T1000 (cell line): ENCODE results near the gene FAM171A2.
A peak's percentile ranks its signal among the peaks of the same experiment; 100 is the strongest.
"Not testable (repeated sequence)": the region's sequence is repeated elsewhere in the genome, so short reads cannot be mapped to it uniquely, and the experiment has no call there.

ENCODE experiments used
- DNase-seq: peaks from one replicate; lab custom pipeline; 2025; ENCODE audit warnings: mixed read lengths; lab: John Stamatoyannopoulos, UW

FAM171A2 gene

GRCh38 chr17:44363613-44364159, at the start of gene FAM171A2:
Gene FAM171A2, minus strand, starts transcription at chr17:44363853. Its CDS starts 139 bp downstream, at chr17:44363714.
- peak; percentile 54 for DNase-seq

- no peak for DNase-seq
These were observed 45.8 kb upstream of the FAM171A2 start for GRCh38 chr17:44409309-44410028.

- no peak for DNase-seq
These were observed 45.1 kb upstream of the FAM171A2 start for GRCh38 chr17:44408786-44409185.

GRCh38 chr17:44402564-44403172, 39.0 kb upstream of the FAM171A2 start:
- DNase-seq: no peak

- DNase-seq: no peak
These were observed 36.7 kb upstream of the FAM171A2 start for GRCh38 chr17:44400226-44400847.

- no peak for DNase-seq
These were observed 35.3 kb upstream of the FAM171A2 start for GRCh38 chr17:44398692-44399691.

GRCh38 chr17:44397479-44398440, 34.1 kb upstream of the FAM171A2 start:
- DNase-seq: no peak

- DNase-seq: no peak
These were observed 33.3 kb upstream of the FAM171A2 start for GRCh38 chr17:44396946-44397345.

GRCh38 chr17:44394833-44395232, 31.2 kb upstream of the FAM171A2 start:
- no peak for DNase-seq

- not testable (repeated sequence) for DNase-seq
These were observed 30.5 kb upstream of the FAM171A2 start for GRCh38 chr17:44394112-44394511.

GRCh38 chr17:44390250-44390870, 26.7 kb upstream of the FAM171A2 start:
- DNase-seq: no peak

GRCh38 chr17:44389723-44390202, 26.1 kb upstream of the FAM171A2 start:
- no peak for DNase-seq

GRCh38 chr17:44389281-44389680, 25.6 kb upstream of the FAM171A2 start, which contains the start of gene ITGA2B:
Gene ITGA2B, minus strand, starts transcription at chr17:44389649. Its CDS starts 176 bp downstream, at chr17:44389473.
- DNase-seq: no peak

- DNase-seq: no peak
These were observed 24.2 kb upstream of the FAM171A2 start for GRCh38 chr17:44387804-44388203.

- DNase-seq: no peak
These were observed 22.5 kb upstream of the FAM171A2 start for GRCh38 chr17:44386182-44386525.

GRCh38 chr17:44385287-44386181, 21.9 kb upstream of the FAM171A2 start:
- peak; percentile 70 for DNase-seq

- DNase-seq: no peak
These were observed 21.2 kb upstream of the FAM171A2 start for GRCh38 chr17:44384823-44385286.

GRCh38 chr17:44384281-44384822, 20.7 kb upstream of the FAM171A2 start:
- DNase-seq: no peak
